Fibroblast of skin of left quadriceps (primary cell): ENCODE data around the gene DDX54.
"Not testable (repeated sequence)": the region's sequence is repeated elsewhere in the genome, so short reads cannot be mapped to it uniquely, and the experiment has no call there.

Experiments used
- DNase-seq, 2 experiments: peaks; one replicate each; pipeline ENCODE4 v3.0.0-alpha.2; 2013; ENCODE audit warnings: low read depth in 2 of 2

DDX54 gene

DNA sequence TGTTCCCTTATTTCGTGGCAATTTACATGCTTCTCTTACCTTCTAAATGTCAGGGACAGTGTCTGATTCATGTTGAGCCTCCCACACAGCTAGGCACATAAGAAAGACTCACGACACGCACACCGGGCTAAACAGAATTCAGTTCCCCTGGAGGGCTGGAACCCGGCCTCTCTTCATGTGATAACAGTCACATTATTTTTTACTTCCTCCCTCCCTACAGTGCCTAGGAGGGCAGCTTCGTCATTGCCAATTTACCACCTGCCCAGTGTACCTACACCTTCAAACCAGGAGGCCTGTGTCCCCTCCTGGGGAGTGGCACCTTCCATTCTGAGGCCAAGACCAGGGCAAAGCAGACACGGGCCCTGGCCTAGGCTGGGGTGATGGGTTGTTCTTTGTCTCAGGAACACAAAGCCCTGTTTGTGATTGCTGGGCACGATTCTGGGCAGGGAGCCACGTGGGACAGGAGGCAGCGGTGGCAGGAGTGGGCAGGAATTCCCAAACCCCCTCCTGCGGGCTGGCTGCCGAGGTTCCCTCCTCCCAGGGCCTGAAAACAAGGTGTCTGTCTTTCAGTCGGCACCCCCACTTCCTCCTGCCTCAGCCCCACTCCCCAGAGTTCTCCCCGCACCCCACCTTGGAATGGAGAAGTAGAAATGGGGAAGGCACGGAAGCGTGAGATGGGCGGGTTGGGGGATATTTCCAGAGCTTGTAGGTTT, 42.9 kb downstream of the DDX54 start:
- no peak for DNase-seq

GRCh38 chr12:113141716-113142115, 43.6 kb downstream of the DDX54 start:
- not testable (repeated sequence) for DNase-seq

DNA sequence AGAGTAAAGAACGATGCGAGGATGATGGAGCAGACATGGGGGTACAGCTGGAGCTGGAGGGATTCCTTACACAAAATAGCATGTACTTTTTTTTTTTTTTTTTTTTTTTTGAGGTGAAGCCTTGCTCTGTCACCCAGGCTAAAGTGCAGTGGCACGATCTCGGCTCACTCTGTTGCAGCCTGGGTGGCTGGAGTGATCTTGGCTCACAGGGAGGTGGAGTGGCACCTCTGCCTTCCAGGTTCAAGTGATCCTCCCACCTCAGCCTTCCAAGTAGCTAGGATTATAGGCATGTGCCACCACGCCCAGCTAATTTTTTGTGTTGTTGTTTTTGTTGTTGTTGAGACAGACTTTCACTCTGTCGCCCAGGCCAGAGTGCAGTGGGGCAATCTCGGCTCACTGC, 44.6 kb downstream of the DDX54 start:
- no peak for DNase-seq

GRCh38 chr12:113138826-113139225, 46.5 kb downstream of the DDX54 start:
- DNase-seq, result no peak

DNA sequence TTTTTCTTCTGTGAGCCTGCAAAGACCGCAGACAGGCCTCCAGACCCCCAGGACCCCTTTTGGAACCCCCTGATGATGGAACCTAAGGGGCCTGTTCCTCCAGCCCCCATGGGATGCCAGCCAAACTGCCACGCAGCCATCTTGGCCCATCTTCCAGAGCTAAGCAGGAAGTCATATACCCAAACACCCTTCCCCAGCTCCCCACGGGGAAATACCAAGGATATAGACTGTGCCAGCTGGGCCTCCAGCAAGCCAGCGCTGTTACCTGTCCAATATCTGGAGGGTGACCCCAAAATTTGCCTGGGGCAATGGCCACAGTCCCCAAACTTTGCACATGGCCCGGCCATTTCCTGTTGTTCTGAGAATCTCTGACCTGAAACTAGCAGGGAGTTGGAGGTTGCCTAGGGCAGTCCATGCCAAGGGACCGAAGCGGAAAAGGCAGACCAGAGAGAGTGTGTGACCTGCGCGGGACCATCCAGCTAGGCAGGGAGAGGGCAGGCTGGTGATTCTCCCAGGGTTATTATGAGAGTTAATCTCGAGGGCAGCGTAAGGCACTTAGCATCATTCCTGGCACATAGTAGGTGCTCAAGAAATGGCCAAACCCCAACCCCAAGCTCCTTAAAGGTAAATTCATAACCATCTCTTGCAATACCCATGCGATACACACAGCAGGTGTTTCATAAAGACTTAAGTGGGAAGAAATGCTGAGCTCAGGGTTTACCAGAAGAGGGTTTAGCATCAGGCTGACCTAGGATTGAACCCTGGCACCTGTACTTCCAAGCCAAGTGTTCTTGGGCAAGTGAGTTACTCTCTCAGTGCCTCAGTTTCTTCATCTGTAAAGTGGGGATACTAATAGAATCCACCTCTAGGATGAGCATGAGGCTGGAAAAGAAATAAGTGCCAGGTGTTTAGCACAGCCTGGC, 47.2 kb downstream of the DDX54 start:
- no peak for DNase-seq

GRCh38 chr12:113136990-113137511, 48.2 kb downstream of the DDX54 start:
- DNase-seq, result no peak

- DNase-seq, result no peak
Measured at GRCh38 chr12:113136128-113136989, 48.9 kb downstream of the DDX54 start.

DNA sequence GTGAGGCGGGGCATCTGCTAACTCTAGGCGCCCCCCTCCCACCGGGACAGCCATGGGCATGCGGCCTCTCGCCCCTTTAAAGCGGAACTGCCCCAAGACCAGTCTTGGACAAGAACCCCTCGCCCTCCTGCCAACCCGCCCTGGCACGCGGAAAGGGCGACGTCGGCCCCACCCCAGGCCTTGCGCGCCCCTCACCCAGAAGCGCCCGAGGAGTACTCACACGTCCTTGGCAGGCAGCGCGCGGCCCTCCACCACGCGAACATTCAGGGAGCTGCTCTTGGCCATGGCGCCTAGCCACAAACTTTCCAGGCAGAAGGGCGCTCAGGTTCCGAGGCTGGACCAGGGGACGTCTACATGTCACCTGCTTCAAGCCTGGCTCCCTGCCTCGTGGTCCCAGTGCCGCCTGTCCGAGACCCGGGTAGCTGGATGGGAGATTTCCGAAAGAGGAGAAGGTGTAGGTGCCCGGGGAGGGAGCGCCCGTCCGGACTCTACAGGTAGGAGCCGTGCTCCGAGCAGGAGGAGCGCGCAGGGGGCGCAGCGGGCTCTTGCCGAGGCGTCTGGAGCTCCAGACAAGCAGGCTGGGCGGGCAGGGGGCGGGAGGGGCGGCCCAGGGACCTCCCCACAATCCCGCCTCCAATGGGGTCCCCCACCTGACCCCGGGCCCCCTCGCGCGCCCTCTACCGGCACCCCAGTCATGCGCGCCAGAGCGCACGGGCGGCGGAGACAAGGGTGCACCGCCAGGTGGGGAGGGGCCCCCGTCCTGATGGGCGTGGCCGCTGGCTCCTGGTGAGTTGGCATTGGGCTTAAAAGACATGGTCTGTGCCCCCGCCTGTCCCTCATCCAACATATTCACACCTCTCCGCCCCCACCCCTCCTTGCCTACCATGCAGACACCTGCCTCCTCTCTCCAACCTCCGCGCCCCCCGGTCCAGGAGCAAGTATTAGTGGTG, 49.8 kb downstream of the DDX54 start, which contains the start of gene RASAL1:
TSS of gene RASAL1 (minus strand) at position 584 of the 950 bp plus-strand sequence. CDS start at position 285, 299 bp downstream.
- no peak for DNase-seq

- DNase-seq, result no peak
Measured at GRCh38 chr12:113134521-113134951, 50.7 kb downstream of the DDX54 start.

DNA sequence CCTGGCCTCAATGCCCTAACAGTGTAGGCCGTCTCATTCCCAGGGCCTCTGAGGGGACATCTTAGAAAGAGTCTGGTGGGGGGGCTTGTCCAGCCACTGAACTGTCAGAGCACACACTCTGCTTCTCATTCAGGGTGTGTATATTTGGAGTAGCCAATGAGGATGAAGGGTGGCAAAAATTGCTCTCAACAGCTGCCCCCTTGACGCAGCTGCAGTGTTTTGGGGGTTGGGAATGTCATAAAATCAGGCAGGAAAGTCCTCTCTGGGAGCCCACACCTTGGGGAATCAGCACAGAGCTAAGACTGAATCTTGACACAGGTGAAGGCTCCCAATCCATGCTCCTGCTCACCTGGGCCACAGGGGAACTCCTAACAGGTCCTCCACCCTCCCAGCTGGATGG, 51.2 kb downstream of the DDX54 start:
- DNase-seq, result no peak

DNA sequence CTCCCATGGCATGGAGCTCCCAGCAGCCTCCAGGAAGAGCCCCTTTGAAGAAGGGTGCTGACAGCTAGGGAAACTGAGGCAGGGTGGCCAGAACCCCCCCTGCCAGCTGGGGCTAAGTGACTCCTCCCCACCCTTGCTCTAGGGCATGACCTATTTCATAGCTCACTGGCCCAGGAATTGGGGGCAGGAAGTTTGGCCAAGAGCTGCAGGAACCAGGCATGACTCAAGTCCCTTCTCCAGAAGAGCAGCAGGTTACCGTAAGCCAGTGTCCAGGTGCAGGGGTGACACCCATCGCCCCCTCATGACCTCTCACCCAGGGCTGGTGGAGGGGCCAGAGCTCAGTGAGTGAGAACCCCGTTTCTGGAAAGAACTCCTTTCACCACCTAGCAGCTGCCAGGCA, 51.6 kb downstream of the DDX54 start:
- no peak for DNase-seq

DNA sequence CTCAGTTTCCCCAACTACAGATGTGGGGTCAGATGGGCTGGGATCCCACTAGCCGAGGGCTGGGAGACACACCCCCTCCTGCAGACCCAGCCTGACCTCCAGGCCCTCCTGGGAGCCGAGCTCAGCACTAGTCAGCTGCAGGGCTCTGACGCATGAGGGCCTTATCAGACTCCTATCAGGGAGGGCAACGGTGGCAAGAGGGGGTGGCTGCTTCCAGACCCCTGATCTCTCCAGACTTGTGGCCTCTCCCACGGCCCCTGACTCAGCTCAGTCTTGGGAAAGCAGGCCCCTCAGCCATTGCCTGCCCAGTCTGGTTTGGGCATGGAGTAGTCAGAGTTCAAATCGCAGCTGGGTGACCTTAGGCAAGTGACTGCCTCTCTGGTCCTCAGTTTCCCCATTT, 52.2 kb downstream of the DDX54 start:
- DNase-seq, result no peak

GRCh38 chr12:113131556-113131955, 53.7 kb downstream of the DDX54 start:
- no peak for DNase-seq

DNA sequence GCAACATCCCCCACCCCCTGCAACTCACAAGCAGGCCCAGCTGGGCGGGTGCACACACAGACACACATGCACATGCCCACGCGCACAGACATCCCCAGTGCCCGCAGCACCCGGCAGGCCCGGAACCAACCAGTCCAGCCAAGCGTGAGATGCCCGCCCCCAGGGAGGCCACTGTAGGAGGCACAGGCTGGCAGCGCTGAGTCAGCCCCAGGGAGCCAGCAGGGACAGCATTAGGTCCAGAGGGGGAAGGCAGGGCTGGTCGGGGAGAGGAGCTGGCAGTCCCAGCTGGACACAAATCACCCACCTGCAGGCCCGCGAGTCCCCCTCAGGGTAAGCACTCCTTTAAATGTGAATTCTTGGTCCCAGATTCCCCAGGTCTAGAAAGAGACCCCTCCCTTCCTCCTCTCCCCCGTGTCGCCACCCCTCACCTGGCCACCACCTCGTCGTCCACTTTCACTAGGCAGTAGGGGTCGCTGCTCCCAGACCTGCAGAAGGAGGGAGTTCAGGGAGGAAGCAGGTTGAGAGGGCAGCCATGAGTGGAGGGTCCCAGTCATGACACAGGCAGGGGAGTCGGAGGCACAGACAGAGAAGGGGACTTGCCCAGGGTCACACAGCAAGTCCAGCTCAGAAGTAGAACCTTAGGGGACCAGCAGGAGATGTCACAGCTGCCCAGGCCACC, 54.7 kb downstream of the DDX54 start:
- no peak for DNase-seq

GRCh38 chr12:113129664-113130456, 55.4 kb downstream of the DDX54 start:
- no peak for DNase-seq

DNA sequence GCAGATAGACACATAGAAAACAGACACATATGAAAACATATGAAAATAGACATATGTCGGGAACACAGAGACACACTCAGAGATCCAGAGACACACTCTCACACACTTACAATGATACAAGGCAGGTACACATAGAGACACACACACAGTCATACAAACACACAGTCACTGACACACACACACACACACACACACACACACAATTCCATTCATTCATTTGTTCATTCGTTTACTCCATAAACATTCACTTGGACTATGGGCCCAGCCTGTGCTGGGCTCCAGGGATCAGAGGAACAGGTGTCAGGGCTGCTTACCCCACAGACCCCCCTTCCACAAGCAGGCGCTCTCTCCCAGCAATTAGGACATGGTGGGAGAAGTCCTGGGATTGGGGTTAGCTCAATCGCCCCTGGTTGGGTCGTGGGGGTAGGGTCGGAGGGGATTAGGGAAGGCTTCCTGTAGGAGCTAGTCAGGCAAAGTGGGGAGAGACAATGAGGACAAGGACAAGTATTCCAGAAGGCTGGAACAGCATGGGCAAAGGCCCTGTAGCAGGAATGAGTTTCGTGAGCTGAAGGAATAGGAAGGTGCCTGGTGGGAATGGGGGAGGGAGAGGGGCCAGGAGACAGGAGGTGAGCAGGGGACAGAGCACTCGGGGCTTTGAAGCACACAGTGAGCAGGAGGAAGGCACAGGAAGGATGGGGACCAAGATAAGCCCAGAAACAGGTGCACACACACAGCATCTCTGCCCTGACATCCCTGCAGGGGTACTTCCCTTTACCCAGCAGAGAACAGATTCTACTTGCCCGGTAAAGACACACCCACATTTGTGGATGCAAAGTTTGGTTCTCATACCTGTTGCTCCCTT, 56.2 kb downstream of the DDX54 start:
- DNase-seq, result no peak

- DNase-seq, result no peak
Measured at GRCh38 chr12:113127791-113128199, 57.5 kb downstream of the DDX54 start.
